Pancreas (tissue), 10 donors: ENCODE data around the gene ANKRD29. TPM values are rescaled to one million over a fixed set of nuclear protein-coding genes. Genes with fewer than 3 reads are reported as not detected.
A peak's percentile ranks its signal among the peaks of the same experiment; 100 is the strongest.

Source experiments
- ATAC-seq, 4 donors: fragments of 200-7000 bp; cut with Tn5 transposase; one replicate each; pipeline versions ENCODE4 v1.8.0 to v1.9.1; 2020; ENCODE audit warnings: mild to moderate bottlenecking in 4 of 4, moderate library complexity in 4 of 4
- DNase-seq, 6 donors: peaks; one replicate each; pipeline ENCODE4 v3.0.0-alpha.2; 2020
- FAIRE-seq: peaks from 2 replicates; lab custom pipeline; 2012; peaks lifted over from hg19 to GRCh38; lab: Jason Lieb, UNC
- H3K27ac ChIP-seq, 4 donors: fragments of 200-600 bp; sonication (generic); 1 replicate in 3 of 4; 2 replicates in 1 of 4; pipeline versions ENCODE4 v1.5.0 to v1.8.0; 2020
- H3K27me3 ChIP-seq, 4 donors: fragments of 200-600 bp; one replicate each; pipeline ENCODE4 v1.8.0; 2021
- H3K36me3 ChIP-seq, 3 donors: fragments of 200-600 bp; sonication (generic) in 1 of 3; one replicate each; pipeline versions ENCODE4 v1.5.0 to v1.8.0; 2020 to 2021
- H3K4me1 ChIP-seq, 3 donors: fragments of 200-600 bp; one replicate each; pipeline ENCODE4 v1.8.0; 2021
- H3K4me3 ChIP-seq, 4 donors: fragments of 200-600 bp; sonication (generic) in 2 of 4; one replicate each; pipeline versions ENCODE4 v1.5.0 to v1.8.0; 2020 to 2021
- H3K9me3 ChIP-seq, 4 donors: fragments of 200-600 bp; one replicate each; pipeline ENCODE4 v1.8.0; 2021
- WGBS, 2 donors: extraction: QIAGEN DNeasy Blood & Tissue Kit; methylation state at CpG; one replicate each; pipeline ENCODE4 v1.1.7; 2013; 5-methylcytosine and 5-hydroxymethylcytosine counted together
- intact Hi-C, 3 donors: fragments of 100-400 bp; cut with DNase I; formaldehyde crosslinking; loops; one replicate each; pipeline versions ENCODE4 v1.11.1 to v1.14.2; 2022
- polyA plus RNA-seq, 2 donors: library from polyadenylated mRNA; stranded (reverse); fragments of 200-250 nt; gene quantifications; one replicate each; pipeline ENCODE4 v1.2.3, GENCODE V29; 2013
- total RNA-seq, 6 donors: library from RNA; stranded (reverse); fragmentation: NEBNext Ultra II Directional in 4 of 6; extraction: Animal tissue kit (Norgen Biotek cat#: 25700) in 4 of 6; gene quantifications; one replicate each; pipeline versions ENCODE4 v1.2.1 to v1.2.4, GENCODE V29; 2021 to 2023
- TF ChIP-seq, protein P1 (sequence below), 4 donors: fragments of 200-600 bp; sonication (generic) in 3 of 4; IDR thresholded peaks; one replicate each; pipeline versions ENCODE4 v1.5.0 to v1.8.0; 2021; ENCODE audit warnings: antibody characterized with exemption in 4 of 4
- donor health status: healthy with polysubstance abuse.
- donor health status: DM: no; HTN: no; CAD: no; lungs with moderate emphysema.
- donor health status: DM: no; HTN: no; CAD: no.
- donor health status: control.
- donor health status: control.
- donor health status: Bipolar disorder and iron deficiency.
- donor health status: DM: yes; HTN: yes; CAD: no.
- donor health status: DM: no; HTN: no; CAD: no.
- donor health status: DM: no; HTN: no; CAD: no.
- donor health status: DM: yes; HTN: yes; CAD: no.

Gene ANKRD29
- total RNA-seq (1 to 10 TPM in 1 of 6 donors, under 1 TPM in 5; 0.24 to 2.0 (median 0.49) TPM), polyA plus RNA-seq (1 to 10 TPM; 1.7 to 2.0 TPM)

DNA sequence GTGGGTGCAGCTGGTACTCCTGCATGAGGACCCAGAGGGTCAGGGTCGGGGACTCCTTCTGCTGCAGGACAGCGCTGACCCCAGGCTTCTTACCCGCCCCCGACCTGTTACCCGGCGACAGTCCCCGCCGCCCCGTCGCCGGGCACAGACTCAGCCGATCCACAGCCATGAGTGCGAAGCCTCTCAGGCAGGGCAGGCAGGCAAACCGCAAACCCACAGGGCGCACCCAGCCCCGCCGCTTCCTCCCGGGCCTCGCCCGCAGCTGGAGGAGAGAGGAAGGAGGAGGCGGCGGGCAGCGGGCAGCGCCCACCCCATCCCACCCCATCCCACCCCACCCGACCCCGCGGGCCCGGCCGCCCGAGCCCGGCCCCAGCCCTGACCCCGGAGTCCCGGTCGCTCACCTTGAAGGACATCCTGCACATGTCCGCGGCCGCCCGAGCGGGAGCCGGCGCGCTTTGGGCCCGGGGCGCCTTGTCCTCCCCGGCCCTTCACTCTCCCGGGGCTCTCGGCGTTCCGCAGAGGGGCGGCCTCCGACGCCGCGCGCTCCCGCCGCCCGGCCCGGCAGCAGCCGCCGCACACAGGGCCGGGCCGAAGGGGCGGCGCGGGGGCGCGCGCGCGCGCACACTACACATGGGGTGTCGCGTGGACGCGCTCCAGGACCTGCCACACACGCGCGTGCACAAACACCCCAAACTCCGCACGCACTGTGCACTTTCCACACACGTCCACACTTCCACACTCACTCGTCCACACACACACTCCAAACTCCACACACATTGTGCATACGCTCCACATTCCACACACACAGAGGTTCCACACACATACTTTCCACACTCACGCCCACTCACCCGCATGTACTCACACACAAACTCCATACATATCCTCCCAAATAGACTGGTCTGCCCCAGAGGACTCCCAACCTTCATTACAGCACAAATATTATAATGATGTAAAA is at the start of gene ANKRD29:
Gene ANKRD29 (minus strand): TSS at position 603 of the 955 bp plus-strand sequence. CDS start 181 bp downstream, at position 422.
- H3K9me3 ChIP-seq = no peaks in the 10 kb centered on the region
- peaks cover 0 to 9% (median 3%) of the 10 kb centered on the region in 4 donors for H3K27me3 ChIP-seq
- H3K4me3 ChIP-seq = peak within 1 kb of the TSS; percentile 30 to 54 (median 41)
- DNase-seq (peak in 4 of 6 donors; percentile 15 to 71 (median 51)), FAIRE-seq (no peak), ATAC-seq (peak; percentile 64 to 87 (median 76))
- H3K36me3 ChIP-seq = no peaks in the 10 kb centered on the region
- no peak within 1 kb of the TSS for H3K27ac ChIP-seq
- intact Hi-C loops = no loop called here
- TF ChIP-seq, protein P1, sequence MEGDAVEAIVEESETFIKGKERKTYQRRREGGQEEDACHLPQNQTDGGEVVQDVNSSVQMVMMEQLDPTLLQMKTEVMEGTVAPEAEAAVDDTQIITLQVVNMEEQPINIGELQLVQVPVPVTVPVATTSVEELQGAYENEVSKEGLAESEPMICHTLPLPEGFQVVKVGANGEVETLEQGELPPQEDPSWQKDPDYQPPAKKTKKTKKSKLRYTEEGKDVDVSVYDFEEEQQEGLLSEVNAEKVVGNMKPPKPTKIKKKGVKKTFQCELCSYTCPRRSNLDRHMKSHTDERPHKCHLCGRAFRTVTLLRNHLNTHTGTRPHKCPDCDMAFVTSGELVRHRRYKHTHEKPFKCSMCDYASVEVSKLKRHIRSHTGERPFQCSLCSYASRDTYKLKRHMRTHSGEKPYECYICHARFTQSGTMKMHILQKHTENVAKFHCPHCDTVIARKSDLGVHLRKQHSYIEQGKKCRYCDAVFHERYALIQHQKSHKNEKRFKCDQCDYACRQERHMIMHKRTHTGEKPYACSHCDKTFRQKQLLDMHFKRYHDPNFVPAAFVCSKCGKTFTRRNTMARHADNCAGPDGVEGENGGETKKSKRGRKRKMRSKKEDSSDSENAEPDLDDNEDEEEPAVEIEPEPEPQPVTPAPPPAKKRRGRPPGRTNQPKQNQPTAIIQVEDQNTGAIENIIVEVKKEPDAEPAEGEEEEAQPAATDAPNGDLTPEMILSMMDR (IDR thresholded peaks at IDR 0.05) = no peak
- H3K4me1 ChIP-seq = no peaks in the 10 kb centered on the region
- 1% methylated on average over 57 to 84 of the region's 86 CpGs for WGBS, 2 donors

- 87 to 93% methylated on average over 3 of the region's 3 CpGs for WGBS, 2 donors
- no peak overlapping the region for H3K27ac ChIP-seq
- DNase-seq = no peak
- intact Hi-C loops = no loop called here
- no peaks in the 10 kb centered on the region for H3K36me3 ChIP-seq
- TF ChIP-seq, protein P1 (IDR thresholded peaks at IDR 0.05) = no peak
- H3K27me3 ChIP-seq = no peaks in the 10 kb centered on the region
- H3K9me3 ChIP-seq = no peaks in the 10 kb centered on the region
- no peak overlapping the region for H3K4me3 ChIP-seq
- H3K4me1 ChIP-seq = peaks cover 0 to 7% (median 4%) of the 10 kb centered on the region in 3 donors
- no peak for FAIRE-seq
- ATAC-seq = no peak
These were observed 49.7 kb upstream of the ANKRD29 start for GRCh38 chr18:23712445-23712844.

GRCh38 chr18:23711426-23711825 is 48.7 kb upstream of the ANKRD29 start:
- intact Hi-C loops = no loop called here
- Histone ChIP-seq H3K9me3 (no peaks in the 10 kb centered on the region), H3K27me3 (no peaks in the 10 kb centered on the region), H3K4me1 (peaks cover 0 to 7% (median 4%) of the 10 kb centered on the region in 3 donors), H3K36me3 (no peaks in the 10 kb centered on the region), H3K27ac (no peak overlapping the region), H3K4me3 (no peak overlapping the region)
- ATAC-seq (no peak), FAIRE-seq (no peak), DNase-seq (no peak)
- TF ChIP-seq, protein P1 (IDR thresholded peaks at IDR 0.05) = no peak
- WGBS, 2 donors = 87 to 90% methylated on average over 1 of the region's 1 CpG

GRCh38 chr18:23710946-23711345 is 48.2 kb upstream of the ANKRD29 start:
- H3K36me3 ChIP-seq = no peaks in the 10 kb centered on the region
- no peak overlapping the region for H3K4me3 ChIP-seq
- no peaks in the 10 kb centered on the region for H3K27me3 ChIP-seq
- DNase-seq = no peak
- 56 to 63% methylated on average over 1 of the region's 1 CpG for WGBS, 2 donors
- peak in 3 of 4 donors; percentile 41 to 66 (median 41) for ATAC-seq
- intact Hi-C loops = no loop called here
- no peaks in the 10 kb centered on the region for H3K9me3 ChIP-seq
- H3K27ac ChIP-seq = no peak overlapping the region
- TF ChIP-seq, protein P1 (IDR thresholded peaks at IDR 0.05) = no peak
- H3K4me1 ChIP-seq = peaks cover 0 to 7% (median 4%) of the 10 kb centered on the region in 3 donors
- no peak for FAIRE-seq
